GM21786 (cell line): ENCODE measurements around the gene TREX2.
A peak's percentile ranks its signal among the peaks of the same experiment; 100 is the strongest.

Source experiments
- ATAC-seq: cut with Tn5 transposase; IDR thresholded peaks from one replicate; pipeline ENCODE4 v1.9.1; 2021; ENCODE audit not compliant: unreplicated experiment

TREX2 gene

DNA sequence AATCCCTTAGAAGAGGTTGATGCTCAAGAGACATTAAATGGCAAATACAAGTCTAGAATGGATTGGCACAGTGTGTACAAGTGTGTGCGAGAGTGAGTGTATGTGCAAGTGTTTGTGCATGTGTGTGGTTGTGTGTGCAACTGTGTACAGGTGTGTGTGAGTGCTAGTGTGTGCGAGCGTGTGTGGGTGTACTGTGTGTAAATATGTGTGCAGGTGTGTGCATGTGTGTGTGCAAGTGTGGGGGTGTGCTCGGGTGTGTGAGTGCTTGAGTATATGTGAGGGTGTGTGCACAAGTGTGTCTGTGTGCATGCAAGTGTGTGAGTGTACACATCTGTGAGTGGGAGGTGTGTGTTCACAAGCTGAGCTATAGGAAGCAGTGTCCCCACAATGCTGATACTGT lies 5.9 kb downstream of the TREX2 start:
- ATAC-seq, result no peak

DNA sequence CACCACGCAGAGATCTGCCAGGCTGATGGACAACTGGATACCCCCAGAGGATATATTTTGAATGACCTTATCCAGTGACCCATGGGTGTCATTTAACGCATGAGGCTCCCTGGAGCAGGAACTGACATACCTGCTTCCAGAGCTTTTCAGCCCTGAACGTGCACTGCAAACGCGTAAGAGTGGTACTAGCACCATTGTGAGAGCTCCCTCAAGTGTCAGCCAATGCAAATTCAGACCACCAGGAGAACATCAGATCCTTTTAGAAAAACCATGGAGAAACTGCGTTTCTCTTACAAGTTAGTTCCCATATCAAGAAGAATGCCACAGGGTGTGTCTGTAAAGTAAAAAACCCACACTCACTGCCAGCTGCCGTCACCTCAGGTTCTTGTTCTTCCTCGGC lies 7.3 kb downstream of the TREX2 start:
- no peak for ATAC-seq

DNA sequence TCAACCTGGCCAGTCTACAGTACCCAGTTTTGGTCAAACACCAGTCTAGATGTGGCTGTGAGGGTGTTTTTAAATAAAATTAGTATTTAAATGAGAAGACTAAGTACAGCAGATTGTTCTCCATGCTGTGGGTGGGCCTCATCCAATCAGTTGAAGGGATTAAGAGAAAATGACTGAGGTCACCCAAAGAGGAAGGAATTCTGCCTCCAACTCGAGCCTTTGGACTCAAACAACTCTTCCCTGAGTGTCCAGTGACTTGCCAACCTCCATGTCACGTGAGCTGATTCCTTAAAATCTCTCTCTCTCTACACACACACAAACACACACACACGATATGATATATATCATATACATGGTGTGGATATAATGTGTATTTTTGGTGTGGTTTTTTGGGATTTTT lies 10.0 kb downstream of the TREX2 start:
- ATAC-seq, result no peak

DNA sequence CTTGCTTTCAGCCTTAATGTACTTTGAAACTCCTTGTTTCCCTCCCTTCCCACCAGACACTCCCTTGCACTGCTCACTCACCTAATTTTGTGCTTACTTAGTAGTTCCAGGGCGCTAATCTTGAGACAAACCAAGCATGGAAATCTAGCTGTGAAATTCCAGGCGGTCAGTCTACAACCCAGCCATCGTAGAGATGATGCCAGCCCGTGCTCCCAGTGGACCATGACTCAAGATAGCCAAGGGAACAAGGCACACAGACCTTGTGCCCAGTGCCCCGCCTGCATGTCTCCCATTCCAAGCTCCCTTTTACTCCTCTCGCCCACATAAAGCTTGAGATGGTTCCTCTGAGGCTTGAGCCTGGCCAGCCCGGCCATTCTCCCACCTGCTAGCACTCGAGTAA lies 11.1 kb downstream of the TREX2 start:
- no peak for ATAC-seq

DNA sequence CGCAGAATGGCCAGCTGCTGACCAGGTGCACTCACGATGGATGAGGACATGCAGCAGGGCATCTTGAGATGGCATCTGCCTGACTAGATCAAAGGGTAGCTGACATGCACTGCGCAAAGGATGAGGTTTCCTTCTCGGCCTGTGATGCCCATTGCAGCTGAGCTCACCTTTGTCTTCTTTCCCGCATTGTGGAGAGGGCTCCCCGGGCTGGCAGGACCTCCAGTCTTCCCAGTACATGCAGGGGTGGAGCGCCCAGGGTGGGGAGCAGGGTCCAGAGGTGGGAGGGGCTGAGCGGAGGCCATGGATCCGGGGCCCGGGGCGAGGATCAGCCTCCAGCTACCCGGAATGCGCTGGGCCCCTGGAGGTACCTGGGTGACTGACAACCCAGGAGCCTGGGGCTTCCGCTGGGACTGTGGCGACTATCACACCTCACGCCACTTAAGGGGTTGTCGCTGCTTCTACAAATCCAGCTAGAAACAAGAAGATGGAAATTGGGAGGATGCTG lies 12.0 kb downstream of the TREX2 start:
- ATAC-seq, result no peak

DNA sequence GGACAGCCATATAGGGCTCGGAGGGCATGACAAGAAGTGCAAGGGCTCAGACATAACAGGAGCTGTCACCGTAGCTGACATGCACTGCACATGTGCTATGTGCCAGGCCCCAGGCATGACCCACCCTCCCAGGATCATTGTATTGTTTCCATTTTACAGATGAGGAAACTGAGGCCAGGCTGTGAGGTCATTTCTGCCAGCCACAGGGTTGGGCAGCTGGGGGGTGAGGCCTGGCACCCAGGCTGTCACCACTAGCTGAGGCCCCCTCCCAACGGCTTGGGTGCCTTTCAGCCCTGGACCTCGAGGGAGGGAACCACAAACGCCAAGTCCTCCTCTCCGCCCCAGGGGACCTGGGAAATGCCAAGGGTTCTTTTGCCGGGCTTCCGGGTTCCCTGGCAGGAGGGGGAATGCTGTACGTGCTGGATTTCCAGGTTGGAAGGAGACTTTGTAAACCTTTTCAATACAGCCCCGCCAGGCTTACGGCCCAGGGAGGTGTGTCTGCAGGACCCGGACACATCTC lies 12.6 kb downstream of the TREX2 start:
- ATAC-seq, result no peak

DNA sequence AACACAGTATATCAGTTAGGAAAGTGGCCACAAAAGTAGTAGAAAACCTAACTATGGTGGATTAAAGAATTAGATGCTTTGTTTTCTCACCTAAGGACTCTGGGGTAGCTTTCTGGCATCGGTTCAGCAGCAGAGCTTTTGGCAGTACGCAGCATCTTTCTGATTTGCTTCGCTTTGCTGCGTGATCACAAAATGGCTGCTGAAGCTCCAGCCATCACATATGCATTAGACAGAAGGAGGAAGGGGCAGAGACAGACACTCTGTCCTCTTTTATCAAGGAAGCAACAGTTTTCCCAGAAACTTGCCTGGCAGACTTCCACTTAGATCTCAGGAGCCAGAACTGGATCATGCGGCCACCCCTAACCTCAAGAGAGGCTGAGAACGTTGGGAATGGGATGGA lies 15.1 kb downstream of the TREX2 start:
- ATAC-seq, result no peak

DNA sequence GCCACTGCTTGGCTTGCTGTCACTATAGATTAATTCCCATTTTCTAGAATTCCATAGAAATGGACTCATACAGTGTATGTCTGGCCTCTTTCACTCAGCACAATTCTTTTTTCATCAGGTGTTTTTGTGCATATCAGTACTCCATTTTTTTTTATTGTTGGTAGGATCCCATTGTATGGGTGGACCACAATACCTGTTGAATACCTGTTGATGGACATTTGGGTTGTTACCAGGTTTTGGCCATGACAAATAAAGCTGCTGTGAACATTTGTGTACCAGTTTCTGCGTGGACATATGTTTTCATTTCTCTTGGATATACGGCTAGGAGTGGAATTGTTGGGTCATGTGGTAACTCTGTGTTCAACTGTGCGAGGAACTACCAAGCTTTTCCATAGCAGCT lies 19.7 kb downstream of the TREX2 start:
- ATAC-seq, result no peak

DNA sequence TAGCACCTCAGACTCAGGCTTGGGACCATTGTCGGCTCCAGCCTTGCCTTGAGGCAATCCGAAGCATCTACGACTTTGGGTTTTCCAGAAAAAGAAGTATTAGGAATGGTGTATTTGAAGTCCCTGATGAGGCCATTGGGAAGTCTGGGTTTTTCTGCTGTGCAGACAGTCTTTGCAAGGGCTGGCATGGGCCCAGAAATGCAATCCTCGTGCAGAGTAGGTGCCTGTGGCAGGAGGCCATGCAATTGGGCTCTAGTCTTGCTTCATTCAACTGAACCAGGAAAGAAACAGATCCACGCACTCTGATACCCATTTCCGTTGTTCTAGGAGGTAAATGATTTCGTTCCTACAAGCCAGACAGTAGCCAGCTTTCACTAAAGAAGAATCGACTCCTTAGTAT lies 22.2 kb downstream of the TREX2 start:
- ATAC-seq, result no peak

DNA sequence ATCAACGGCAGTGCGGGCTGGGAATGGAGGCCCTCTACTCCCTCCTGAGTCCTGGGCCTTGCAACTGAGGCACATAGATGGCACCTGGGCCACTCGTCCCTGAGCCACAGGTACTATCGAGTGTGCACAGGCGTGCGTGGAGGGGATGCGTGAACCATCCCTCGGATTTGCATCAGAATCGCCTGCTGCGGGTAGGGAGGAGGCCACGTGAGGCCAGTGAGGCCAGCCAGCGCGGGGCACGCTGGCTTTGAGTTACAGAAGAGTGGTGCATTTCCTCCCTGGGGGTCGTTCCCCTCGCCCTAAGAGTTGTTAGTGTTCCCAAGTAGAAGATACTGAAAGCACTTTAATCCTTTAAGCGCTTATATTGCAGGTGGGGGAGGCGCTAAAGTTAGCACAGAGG lies 24.0 kb downstream of the TREX2 start:
- no peak for ATAC-seq

DNA sequence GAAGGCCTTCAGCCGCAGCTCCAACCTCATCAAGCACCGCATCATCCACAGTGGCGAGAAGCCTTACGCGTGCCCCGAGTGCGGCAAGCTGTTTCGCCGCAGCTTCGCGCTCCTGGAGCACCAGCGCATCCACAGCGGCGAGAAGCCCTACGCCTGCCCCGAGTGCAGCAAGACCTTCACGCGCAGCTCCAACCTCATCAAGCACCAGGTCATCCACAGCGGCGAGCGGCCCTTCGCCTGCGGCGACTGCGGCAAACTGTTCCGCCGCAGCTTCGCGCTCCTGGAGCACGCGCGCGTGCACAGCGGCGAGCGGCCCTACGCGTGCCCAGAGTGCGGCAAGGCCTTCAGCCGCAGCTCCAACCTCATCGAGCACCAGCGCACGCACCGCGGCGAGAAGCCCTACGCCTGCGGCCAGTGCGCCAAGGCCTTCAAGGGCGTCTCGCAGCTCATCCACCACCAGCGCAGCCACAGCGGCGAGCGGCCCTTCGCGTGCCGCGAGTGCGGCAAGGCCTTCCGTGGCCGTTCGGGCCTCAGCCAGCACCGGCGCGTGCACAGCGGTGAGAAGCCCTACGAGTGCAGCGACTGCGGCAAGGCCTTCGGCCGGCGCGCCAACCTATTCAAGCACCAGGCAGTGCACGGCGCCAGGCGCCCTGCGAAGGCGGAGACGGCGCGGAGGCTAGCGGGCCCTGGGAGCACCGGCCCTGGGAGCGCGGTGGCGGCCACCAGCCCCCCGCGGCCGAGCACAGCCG lies 24.8 kb downstream of the TREX2 start:
- ATAC-seq, result no peak

DNA sequence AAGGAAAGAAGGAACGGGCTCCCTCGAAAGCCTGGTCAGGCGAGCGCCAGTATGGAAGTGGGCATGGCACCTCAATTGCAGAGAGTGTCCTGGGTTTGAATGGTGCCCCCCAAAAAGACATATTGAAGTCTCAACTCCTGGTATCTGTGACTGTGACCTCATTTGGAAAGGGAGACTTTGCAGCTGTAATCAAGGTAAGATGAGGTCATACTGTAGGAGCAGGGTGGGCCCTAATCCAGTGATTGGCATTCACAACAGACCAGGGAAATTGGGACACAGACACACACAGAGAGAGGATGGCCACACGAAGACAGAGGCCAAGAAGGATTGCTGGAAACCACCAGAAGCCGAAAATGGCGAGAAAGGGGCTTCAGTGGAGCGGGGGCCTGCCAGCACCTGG lies 28.2 kb downstream of the TREX2 start:
- no peak for ATAC-seq

DNA sequence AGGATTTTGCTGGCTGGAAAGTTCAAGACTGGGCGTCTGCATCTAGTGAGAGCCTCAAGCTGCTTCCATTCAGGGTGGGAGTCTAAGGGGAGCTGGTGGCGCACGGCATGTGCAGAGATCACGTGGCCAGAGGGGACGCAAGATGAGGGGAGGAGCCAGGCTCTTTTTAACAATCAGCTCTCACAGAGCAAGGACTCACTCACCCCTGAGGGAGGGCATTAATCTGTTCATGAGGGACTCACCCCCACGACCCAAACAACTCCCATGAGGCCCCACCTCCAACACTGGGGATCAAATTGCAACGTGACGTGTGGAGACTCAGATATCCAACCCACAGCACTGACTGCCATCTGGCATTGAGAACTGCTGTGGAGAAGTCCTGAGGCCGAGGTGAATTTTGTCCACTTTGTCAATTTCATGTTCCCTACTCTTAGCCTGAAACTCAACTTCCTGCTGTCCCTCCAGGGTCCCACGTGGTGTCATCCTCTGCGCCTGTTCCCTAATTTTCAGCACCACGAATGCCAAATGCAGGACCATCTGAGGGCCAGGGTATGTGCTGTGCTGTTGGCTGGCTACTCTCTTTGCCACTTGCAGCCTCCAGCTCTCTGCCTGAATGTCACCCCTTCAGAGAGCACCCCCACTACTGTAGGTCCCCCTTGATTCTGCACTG lies 28.9 kb downstream of the TREX2 start:
- no peak for ATAC-seq

DNA sequence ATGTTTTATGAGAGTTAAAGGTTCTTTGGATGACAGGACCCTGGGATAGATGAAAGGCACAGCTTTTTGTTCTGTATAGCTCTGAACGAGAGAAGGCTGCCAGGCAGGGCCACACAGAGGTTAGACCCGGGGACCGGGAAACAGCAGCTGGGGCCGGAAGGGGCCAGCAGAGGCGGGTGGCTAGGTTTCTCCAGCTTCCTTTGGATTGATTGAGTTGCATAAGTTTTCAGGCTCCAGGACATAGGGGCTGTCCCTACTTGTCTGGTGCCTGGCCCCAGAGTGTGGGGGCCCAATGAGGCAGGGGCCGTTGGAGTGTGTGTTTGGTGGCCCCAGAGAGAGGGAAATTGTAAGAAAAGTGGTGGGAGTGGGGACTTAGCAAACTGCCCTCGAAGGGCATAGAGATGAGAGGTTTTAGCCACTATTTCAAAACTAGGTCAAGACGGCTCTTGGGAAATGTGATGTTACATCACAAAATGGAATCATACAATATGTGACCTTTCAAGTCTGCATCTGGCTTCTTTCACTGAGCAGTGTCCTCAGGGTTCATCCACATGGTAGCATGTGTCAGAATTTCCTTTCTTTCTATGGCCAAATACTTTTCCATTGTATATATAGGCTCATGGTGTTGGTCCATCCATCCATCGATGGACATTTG lies 30.9 kb downstream of the TREX2 start:
- ATAC-seq, result no peak

DNA sequence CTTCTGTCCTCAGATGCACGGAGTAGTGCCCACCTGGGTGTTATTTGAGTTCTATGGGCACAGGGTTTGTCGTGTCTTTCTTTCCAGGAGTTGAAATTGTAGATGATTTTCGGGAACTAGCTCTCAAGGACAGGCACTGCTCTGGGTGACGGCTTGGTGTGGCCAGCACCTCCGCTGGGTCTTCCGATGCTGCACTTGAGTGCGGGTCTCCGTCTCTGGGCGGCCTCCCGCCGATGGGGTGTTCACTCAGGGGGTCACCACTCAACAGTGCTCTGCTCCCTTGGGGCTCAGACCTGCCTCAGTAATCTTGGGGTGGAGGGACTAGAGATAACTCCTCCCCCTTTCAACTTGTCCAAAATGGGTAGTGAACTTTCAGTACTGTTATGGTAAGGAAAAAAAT lies 32.1 kb downstream of the TREX2 start:
- no peak for ATAC-seq

DNA sequence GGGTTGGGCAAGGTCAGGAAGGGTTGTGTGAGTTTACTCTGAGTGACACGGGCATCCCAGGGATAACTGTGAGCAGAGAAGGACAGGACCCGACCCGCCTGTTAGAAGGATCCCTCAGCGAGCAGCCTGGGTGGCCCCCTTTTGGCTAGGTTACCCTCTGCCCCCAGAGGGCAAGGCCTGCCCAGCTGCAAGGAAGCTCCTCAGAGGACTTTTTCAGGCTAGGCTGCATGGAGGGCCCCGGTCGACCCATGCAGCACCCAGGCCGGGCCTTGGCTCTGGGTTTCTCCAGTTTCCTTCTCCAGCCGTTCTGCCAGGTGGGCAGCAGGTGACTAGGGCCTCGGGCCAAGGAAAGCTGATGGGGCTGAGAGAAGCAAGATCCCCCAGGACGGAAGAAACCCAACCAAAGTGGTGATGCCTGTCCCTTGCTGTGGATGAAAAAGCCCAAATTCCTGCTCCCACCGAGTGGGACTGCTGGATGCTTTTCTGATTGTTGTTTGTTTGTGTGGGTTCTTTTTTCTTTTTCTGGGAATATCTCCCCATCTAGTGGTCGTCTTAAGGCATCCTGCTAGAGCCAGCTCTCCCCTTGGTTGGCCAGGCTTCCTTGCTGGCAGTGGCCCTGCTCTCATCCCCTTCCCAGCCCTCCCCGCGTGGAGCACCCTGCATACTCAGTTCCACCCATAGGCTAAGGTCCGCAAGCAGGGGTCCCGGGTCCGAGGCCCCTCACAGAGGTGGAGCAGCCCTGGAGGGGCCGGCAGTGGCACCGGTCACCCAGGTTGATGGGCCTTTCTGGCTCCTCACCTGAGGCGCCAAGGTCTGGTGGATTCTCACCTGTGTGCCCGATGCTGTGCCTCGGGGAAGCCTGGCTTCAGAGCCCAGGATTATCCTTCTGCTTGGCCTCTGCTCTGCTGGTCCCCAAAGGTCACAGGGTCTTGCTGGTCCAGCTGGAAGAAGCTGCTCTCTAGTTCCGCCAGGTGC lies 32.8 kb downstream of the TREX2 start:
- ATAC-seq, result no peak

DNA sequence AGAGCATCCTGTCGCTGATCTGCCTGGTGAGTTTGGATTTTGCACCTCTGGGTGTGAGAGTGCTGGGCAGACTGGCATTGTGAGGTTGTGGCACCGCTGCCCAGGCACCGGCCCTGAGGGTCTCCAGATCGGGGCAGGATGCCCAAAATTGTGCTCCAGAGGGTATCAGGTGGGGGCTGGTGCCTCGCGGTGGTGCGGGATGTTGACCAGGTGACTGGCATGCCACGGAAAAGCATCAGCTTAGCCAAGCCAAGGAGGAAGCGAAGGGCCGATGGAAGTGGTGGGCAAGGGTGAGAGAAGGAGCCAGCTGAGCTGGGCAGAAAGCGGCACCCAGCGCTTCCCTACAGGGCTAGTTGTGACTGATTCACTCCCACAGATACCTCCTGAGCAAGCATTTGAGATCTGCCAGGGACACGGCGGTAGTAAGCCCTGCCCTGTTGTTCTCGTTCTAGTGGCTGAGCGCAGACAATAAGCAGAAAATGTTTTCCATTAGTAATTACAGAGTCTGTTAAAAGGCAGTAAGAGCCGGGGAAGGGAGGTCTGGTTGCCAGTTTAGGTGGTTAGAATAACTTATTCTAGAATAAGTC lies 33.8 kb downstream of the TREX2 start:
- no peak for ATAC-seq

DNA sequence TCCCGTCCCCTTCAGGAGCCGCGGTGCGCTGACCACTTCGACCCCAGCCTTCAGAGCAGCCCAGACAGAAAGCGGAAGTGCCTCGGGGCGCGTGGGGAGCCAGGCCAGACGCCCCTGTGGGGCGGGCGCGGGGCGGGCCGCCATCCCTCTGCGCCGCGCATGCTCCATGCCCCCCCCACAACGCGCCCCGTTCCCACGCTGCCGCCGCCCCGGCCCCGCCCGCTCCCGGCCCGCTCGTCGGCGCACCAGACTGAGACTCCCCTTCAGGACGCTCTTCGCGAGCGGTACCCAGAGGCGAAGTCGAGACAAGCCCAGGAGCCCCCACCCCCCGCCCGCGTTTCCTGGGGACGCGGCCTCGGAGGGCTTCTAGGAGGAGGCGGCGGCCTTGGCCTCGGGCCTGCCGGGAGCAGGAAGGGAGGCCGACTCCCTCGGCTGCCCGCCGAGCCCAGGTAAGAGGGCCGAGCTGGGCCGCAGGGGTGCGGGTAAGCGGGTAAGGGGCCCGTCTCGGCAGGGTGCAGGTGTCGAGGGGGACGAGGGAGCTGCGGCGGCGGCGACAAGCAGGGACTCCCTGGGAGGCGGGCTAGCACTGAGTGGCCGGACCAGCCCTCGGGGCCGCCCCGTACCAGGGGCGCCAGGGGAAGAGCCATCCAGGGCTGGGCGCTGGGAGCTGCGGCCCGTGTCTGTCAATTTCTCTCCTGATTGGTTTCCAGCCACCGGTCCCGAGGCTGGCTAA lies 34.4 kb downstream of the TREX2 start, which contains the start of gene ZFP92:
TSS of gene ZFP92 (plus strand) at position 218 of the 733 bp plus-strand sequence. CDS start 6,851 bp downstream, outside the sequence.
- peak; percentile 50 for ATAC-seq

DNA sequence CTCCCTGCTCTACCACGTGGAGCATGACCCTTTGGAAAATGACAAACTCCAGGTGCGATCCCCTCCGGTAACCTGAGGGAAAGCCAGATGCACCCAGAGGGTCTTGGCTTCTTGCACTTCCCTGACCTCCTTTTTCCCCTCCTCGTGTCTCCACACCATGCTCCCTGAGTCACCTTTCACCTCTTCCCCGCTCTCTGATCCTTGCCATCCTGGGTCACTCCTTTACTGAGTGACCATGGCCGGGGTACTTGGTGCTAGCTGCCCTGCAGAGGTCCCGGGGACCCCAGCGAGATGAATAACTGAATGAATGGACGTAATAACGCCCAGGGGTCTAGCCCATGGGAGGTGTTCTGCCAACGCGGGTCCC lies 35.0 kb downstream of the TREX2 start:
- ATAC-seq, result no peak

DNA sequence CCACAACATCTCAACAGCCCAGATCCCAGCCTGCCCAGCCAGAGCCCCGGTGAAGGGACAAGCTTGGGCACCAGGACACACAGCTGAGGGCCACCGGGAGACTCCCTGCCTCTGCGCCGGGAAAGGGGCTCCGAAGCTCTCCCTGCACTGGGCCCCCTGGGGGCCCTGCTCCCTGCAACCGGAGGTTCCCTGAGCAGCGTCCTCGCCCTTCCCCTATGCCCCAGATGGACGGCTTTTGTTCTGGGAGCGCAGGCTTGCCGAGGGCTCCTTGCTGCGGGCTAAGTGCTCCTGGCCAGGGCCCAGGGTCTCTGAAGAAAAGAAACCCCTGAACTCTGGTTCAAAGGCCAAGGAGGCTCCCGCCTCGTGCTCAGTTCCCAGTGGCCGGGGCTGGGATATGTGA lies 35.5 kb downstream of the TREX2 start:
- no peak for ATAC-seq
